ENCODE measurements around the gene PLCB4. TPM values are rescaled to one million over a fixed set of nuclear protein-coding genes. Genes with fewer than 3 reads are reported as not detected.

Gene PLCB4
- total RNA-seq, 2 experiments from 2014 or later: 0.06 TPM; not detected in 1

DNA sequence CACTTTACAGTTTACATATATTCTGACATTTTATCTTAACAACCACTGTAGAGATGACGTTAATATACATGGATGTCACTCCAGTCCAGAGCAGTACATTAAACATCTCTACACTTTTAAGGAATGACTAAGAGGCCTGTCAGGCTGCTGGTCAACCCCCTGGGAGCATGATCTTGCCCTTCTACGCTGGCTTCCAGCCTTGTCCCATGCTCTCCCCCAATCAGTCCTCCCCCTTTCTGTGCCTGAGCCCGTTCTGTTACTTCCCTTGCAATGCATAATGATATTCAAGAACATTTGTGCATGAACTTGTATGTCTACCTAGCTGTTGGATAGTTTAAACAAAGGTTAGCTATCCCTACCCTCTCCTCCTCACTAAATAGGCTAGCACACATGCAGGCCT lies 40.5 kb upstream of the PLCB4 start:
- no peak overlapping the region for H3K27ac Mint-ChIP-seq
- Histone ChIP-seq H3K4me3 (ENCODE audit: low read length) (no peak overlapping the region), H3K36me3 (ENCODE audit: insufficient read depth, low read length) (no peaks in the 10 kb centered on the region), H3K27ac (ENCODE audit: low read depth in 1 of 2, low read length in 2 of 2) (no peak overlapping the region), H3K9me3 (ENCODE audit: control insufficient read depth in 1 of 2, insufficient read depth in 1 of 2, low read length in 2 of 2) (no peaks in the 10 kb centered on the region), H3K4me1 (ENCODE audit: insufficient read depth, low read length) (no peaks in the 10 kb centered on the region), H3K27me3 (ENCODE audit: control insufficient read depth in 1 of 2, insufficient read depth in 2 of 2, low read length in 2 of 2) (no peaks in the 10 kb centered on the region)
- no peaks in the 10 kb centered on the region for H3K27me3 Mint-ChIP-seq
- H3K4me3 Mint-ChIP-seq: no peak overlapping the region
- ATAC-seq (ENCODE audit: poor library complexity): no peak
- intact Hi-C loops (cut with DNase I, micrococcal nuclease): no loop called here
- no peak for DNase-seq
- H3K9me3 Mint-ChIP-seq: peaks cover 11% of the 10 kb centered on the region
- no peaks in the 10 kb centered on the region for H3K4me1 Mint-ChIP-seq (ENCODE audit: low read depth)
- TF ChIP-seq CTCF (IDR thresholded peaks at IDR 0.05): no peak
- ChIA-PET CTCF (no interaction called here), POLR2A (no interaction called here)
- H3K36me3 Mint-ChIP-seq (ENCODE audit: low read depth): no peaks in the 10 kb centered on the region

DNA sequence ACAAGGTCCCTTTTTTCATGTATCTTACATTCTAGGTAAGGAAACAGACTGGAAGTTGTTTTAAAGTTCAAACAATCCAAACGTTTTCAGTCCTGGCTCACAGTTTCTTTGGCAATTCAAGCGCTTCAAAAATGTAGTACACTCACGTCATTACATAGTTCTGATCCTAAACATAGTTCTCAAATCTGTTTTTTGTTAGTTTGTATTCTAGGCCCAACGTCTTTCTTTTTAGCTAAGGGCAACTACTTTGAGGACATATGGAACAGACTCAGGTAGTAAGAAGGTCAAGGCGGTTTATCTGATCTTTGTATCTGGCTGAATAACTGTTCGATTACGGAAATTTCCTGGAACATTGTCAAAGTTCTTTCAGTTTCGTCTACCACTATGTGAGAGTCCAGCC lies 36.9 kb upstream of the PLCB4 start:
- TF ChIP-seq CTCF (IDR thresholded peaks at IDR 0.05): no peak
- H3K27me3 Mint-ChIP-seq: no peaks in the 10 kb centered on the region
- no peak for ATAC-seq (ENCODE audit: poor library complexity)
- no peak overlapping the region for H3K27ac ChIP-seq (ENCODE audit: low read depth in 1 of 2, low read length in 2 of 2)
- ChIA-PET CTCF (no interaction called here), POLR2A (no interaction called here)
- no peaks in the 10 kb centered on the region for H3K36me3 ChIP-seq (ENCODE audit: insufficient read depth, low read length)
- DNase-seq: no peak
- H3K27me3 ChIP-seq (ENCODE audit: control insufficient read depth in 1 of 2, insufficient read depth in 2 of 2, low read length in 2 of 2): no peaks in the 10 kb centered on the region
- peaks cover 11% of the 10 kb centered on the region for H3K9me3 Mint-ChIP-seq
- H3K4me1 Mint-ChIP-seq (ENCODE audit: low read depth): no peaks in the 10 kb centered on the region
- H3K4me1 ChIP-seq (ENCODE audit: insufficient read depth, low read length): no peaks in the 10 kb centered on the region
- no peak overlapping the region for H3K4me3 ChIP-seq (ENCODE audit: low read length)
- H3K9me3 ChIP-seq (ENCODE audit: control insufficient read depth in 1 of 2, insufficient read depth in 1 of 2, low read length in 2 of 2): no peaks in the 10 kb centered on the region
- no peaks in the 10 kb centered on the region for H3K36me3 Mint-ChIP-seq (ENCODE audit: low read depth)
- H3K27ac Mint-ChIP-seq: no peak overlapping the region
- intact Hi-C loops (cut with DNase I, micrococcal nuclease): no loop called here
- no peak overlapping the region for H3K4me3 Mint-ChIP-seq

GRCh38 chr20:9032758-9033157 lies 36.1 kb upstream of the PLCB4 start:
- no peaks in the 10 kb centered on the region for H3K27me3 ChIP-seq (ENCODE audit: control insufficient read depth in 1 of 2, insufficient read depth in 2 of 2, low read length in 2 of 2)
- Mint-ChIP-seq H3K27ac (no peak overlapping the region), H3K27me3 (no peaks in the 10 kb centered on the region), H3K9me3 (peaks cover 11% of the 10 kb centered on the region), H3K4me3 (no peak overlapping the region), H3K4me1 (ENCODE audit: low read depth) (no peaks in the 10 kb centered on the region), H3K36me3 (ENCODE audit: low read depth) (no peaks in the 10 kb centered on the region)
- no peaks in the 10 kb centered on the region for H3K36me3 ChIP-seq (ENCODE audit: insufficient read depth, low read length)
- intact Hi-C loops (cut with DNase I, micrococcal nuclease): no loop called here
- ChIA-PET CTCF (no interaction called here), POLR2A (no interaction called here)
- DNase-seq (no peak), ATAC-seq (ENCODE audit: poor library complexity) (no peak)
- H3K4me1 ChIP-seq (ENCODE audit: insufficient read depth, low read length): no peaks in the 10 kb centered on the region
- no peak overlapping the region for H3K4me3 ChIP-seq (ENCODE audit: low read length)
- H3K9me3 ChIP-seq (ENCODE audit: control insufficient read depth in 1 of 2, insufficient read depth in 1 of 2, low read length in 2 of 2): no peaks in the 10 kb centered on the region
- no peak for TF ChIP-seq CTCF (IDR thresholded peaks at IDR 0.05)
- no peak overlapping the region for H3K27ac ChIP-seq (ENCODE audit: low read depth in 1 of 2, low read length in 2 of 2)

Measured in CD4-positive, alpha-beta T cell (primary cell).